ENCODE data around the gene ZDHHC4.
"Not testable (repeated sequence)": the region's sequence is repeated elsewhere in the genome, so short reads cannot be mapped to it uniquely, and the experiment has no call there.

ZDHHC4 gene

GRCh38 chr7:6608081-6608480 is 30.8 kb downstream of the ZDHHC4 start:
- no peak for DNase-seq

GRCh38 chr7:6608794-6609193 is 31.5 kb downstream of the ZDHHC4 start:
- DNase-seq = no peak

- DNase-seq = no peak
Measured at GRCh38 chr7:6612819-6613218, 35.6 kb downstream of the ZDHHC4 start.

GRCh38 chr7:6613706-6614105 is 36.5 kb downstream of the ZDHHC4 start:
- DNase-seq = no peak

GRCh38 chr7:6614953-6615722 is 37.9 kb downstream of the ZDHHC4 start, which contains the start of gene ZNF853:
Gene ZNF853 (plus strand): TSS chr7:6615610. CDS start chr7:6616175, 565 bp downstream.
- DNase-seq = no peak

GRCh38 chr7:6615723-6616555 is 38.7 kb downstream of the ZDHHC4 start:
- DNase-seq = peak; percentile 45

GRCh38 chr7:6616854-6617643 is 39.8 kb downstream of the ZDHHC4 start:
- no peak for DNase-seq

GRCh38 chr7:6618621-6619020 is 41.4 kb downstream of the ZDHHC4 start:
- no peak for DNase-seq

GRCh38 chr7:6619961-6620360 is 42.7 kb downstream of the ZDHHC4 start:
- no peak for DNase-seq

- no peak for DNase-seq
Measured at GRCh38 chr7:6621195-6622133, 44.2 kb downstream of the ZDHHC4 start.

GRCh38 chr7:6622134-6622710 is 45.0 kb downstream of the ZDHHC4 start:
- DNase-seq = no peak

- DNase-seq = no peak
Measured at GRCh38 chr7:6623589-6624245, 46.5 kb downstream of the ZDHHC4 start.

GRCh38 chr7:6624246-6624611 is 47.0 kb downstream of the ZDHHC4 start:
- DNase-seq = no peak

GRCh38 chr7:6628045-6628444 is 50.8 kb downstream of the ZDHHC4 start:
- no peak for DNase-seq

- no peak for DNase-seq
Measured at GRCh38 chr7:6630007-6630849, 53.0 kb downstream of the ZDHHC4 start.

- DNase-seq = no peak
Measured at GRCh38 chr7:6631605-6632004, 54.4 kb downstream of the ZDHHC4 start.

- no peak for DNase-seq
Measured at GRCh38 chr7:6634021-6634420, 56.8 kb downstream of the ZDHHC4 start.

- not testable (repeated sequence) for DNase-seq
Measured at GRCh38 chr7:6634971-6635370, 57.7 kb downstream of the ZDHHC4 start.

- DNase-seq = no peak
Measured at GRCh38 chr7:6636741-6637543, 59.7 kb downstream of the ZDHHC4 start, which contains the start of gene ZNF316. Gene ZNF316 (plus strand): TSS chr7:6637318. CDS start chr7:6642410, 5,092 bp downstream.

Data from NCI-H748 treated with DMSO at 0.1 percent for 48 hours (cell line).